ENCODE results near the gene SST.

Gene SST

DNA sequence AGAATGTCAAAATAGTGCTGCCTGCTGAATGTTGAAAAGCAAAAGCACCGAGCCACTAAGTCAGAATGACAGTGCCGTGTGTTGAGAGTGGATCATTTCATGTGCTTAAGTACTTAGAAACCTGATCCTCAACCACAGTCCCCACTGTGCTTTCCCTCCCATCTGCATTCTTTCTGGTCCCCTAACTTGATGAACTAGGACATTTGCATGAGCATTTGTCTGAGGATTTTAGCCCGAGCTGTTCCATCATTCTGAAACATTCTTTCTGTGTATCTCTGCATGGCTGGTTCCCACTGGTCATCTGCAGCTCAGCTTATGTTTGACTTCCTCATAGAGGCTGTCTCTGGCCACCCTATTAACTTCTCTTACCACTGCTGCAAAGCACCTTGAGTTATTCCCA, 42.0 kb downstream of the SST start:
- in situ Hi-C loops (cut with MboI; ENCODE audit: low pct_unique_long_range_greater_than_20kb, low sequenced_read_pairs, unreplicated experiment): no loop called here
- TF ChIP-seq, protein P1, sequence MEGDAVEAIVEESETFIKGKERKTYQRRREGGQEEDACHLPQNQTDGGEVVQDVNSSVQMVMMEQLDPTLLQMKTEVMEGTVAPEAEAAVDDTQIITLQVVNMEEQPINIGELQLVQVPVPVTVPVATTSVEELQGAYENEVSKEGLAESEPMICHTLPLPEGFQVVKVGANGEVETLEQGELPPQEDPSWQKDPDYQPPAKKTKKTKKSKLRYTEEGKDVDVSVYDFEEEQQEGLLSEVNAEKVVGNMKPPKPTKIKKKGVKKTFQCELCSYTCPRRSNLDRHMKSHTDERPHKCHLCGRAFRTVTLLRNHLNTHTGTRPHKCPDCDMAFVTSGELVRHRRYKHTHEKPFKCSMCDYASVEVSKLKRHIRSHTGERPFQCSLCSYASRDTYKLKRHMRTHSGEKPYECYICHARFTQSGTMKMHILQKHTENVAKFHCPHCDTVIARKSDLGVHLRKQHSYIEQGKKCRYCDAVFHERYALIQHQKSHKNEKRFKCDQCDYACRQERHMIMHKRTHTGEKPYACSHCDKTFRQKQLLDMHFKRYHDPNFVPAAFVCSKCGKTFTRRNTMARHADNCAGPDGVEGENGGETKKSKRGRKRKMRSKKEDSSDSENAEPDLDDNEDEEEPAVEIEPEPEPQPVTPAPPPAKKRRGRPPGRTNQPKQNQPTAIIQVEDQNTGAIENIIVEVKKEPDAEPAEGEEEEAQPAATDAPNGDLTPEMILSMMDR (IDR thresholded peaks at IDR 0.05; ENCODE audit: extremely low read depth, insufficient read depth, missing control alignments): no peak
- DNase-seq (ENCODE audit: low spot score): no peak

DNA sequence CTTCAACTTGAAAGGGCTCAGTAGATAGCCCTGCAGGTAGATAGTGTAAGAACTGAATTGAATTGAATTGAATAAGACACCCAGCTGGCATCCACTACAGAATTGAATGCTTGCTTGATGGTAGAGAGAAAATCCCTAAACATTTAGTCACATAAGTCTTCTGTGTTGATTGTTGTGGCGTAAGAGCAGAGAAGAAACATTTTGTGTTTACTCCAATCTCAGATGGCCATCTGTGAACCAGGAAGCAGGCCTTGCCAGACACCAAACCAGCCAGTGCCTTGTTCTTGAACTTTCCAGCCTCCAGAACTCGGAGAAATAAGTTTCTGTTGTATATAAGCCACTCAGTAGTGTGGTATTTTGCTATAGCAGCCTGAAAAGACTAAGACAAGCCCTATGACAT, 43.6 kb downstream of the SST start:
- no peak for DNase-seq (ENCODE audit: low spot score)
- in situ Hi-C loops (cut with MboI; ENCODE audit: low pct_unique_long_range_greater_than_20kb, low sequenced_read_pairs, unreplicated experiment): no loop called here
- TF ChIP-seq, protein P1 (IDR thresholded peaks at IDR 0.05; ENCODE audit: extremely low read depth, insufficient read depth, missing control alignments): no peak

DNA sequence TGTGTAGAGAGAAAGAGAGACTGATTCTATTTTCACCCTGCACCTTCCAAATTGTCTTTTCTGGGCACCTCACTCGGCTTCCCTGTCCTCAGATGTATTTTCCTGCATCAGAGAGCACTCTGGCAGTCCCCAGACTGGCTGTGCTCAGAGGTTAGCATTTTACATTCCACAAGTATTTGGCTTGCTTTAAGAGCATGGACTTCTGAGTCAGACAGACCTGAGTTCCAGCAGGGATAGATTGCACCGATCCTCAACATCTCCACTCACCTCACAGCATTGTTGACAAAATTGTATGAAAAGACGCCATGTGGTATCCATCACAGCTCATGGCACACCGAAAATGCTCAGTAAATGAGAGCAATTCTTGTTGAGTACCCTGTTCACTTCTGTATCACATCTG, 45.6 kb downstream of the SST start:
- DNase-seq (ENCODE audit: low spot score): no peak
- TF ChIP-seq, protein P1 (IDR thresholded peaks at IDR 0.05; ENCODE audit: extremely low read depth, insufficient read depth, missing control alignments): no peak
- in situ Hi-C loops (cut with MboI; ENCODE audit: low pct_unique_long_range_greater_than_20kb, low sequenced_read_pairs, unreplicated experiment): no loop called here

DNA sequence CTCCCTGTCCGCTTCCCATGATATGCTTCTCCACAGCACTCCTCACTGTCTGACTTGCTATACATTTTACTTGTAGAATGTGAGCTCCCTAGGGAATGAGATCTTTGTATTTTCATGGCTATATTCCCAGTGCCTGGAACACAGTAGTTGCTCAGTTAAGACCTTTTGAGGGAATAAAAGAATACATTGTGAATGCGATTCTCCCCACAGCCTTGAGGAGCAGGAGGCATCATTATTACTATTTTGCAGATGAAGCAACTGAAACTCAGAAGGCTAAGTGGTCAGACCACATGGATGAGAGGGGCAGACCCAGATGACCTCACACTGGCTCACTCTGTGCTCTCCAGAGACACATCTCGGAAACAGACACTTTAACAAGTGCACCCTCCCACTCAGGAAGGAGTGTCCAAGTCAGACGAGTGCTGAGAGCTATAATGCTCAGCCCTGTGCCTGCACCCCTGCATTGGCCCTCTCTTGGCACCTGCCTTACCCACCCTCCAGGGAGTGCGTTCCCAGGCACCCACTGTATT, 46.8 kb downstream of the SST start:
- in situ Hi-C loops (cut with MboI; ENCODE audit: low pct_unique_long_range_greater_than_20kb, low sequenced_read_pairs, unreplicated experiment): no loop called here
- no peak for DNase-seq (ENCODE audit: low spot score)
- TF ChIP-seq, protein P1 (IDR thresholded peaks at IDR 0.05; ENCODE audit: extremely low read depth, insufficient read depth, missing control alignments): no peak

DNA sequence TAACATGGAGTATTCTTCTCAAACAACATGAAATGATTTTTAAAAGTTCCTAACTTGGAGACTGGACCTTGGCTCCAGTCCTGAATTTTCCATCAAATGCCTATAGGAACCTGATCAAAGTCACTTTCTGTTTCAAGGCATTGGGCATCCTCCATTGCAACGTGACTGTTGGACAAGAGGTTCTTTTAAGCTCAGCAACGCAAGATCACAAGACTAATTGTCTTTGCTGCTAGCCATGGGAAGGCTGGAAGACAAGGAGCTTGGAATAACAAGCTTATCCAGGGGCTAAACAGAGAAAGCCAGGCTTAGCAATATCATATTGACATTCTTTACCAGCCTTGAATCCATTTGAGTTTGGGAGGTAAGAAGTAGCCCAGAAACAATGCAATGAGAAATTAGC, 48.3 kb downstream of the SST start:
- TF ChIP-seq, protein P1 (IDR thresholded peaks at IDR 0.05; ENCODE audit: extremely low read depth, insufficient read depth, missing control alignments): no peak
- in situ Hi-C loops (cut with MboI; ENCODE audit: low pct_unique_long_range_greater_than_20kb, low sequenced_read_pairs, unreplicated experiment): no loop called here
- DNase-seq (ENCODE audit: low spot score): no peak

DNA sequence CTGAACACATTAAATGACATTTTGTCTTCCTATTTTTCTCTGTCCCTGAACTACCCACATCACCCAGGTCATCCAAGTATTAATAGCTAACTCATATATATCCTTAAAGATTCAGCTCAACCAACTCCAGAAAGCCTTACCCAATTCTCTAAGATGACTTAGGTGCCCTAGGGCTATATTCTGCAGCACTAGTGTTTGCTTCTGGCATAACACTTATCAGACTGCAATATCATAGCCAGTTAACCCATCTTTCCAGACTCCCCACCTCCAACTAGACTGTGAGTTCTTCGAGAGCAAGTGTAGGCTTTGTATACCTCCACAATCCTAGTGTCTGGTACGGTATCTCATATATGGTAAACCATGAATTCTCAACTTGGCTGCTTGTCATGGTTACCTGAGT, 50.7 kb downstream of the SST start:
- in situ Hi-C loops (cut with MboI; ENCODE audit: low pct_unique_long_range_greater_than_20kb, low sequenced_read_pairs, unreplicated experiment): no loop called here
- TF ChIP-seq, protein P1 (IDR thresholded peaks at IDR 0.05; ENCODE audit: extremely low read depth, insufficient read depth, missing control alignments): no peak
- DNase-seq (ENCODE audit: low spot score): no peak
